Activated CD8-positive, alpha-beta memory T cell treated with anti-CD3 and anti-CD28 coated beads, Interleukin-2, amount 50 U/mL, for 1 hour (primary cell): ENCODE measurements around the gene SLC13A3.

Source experiments
- DNase-seq: peaks from one replicate; pipeline ENCODE4 v3.0.0-alpha.2; 2020; ENCODE audit errors: extremely low read depth

The SLC13A3 gene

GRCh38 chr20:46578745-46579144 is 72.5 kb downstream of the SLC13A3 start:
- no peak for DNase-seq

DNA sequence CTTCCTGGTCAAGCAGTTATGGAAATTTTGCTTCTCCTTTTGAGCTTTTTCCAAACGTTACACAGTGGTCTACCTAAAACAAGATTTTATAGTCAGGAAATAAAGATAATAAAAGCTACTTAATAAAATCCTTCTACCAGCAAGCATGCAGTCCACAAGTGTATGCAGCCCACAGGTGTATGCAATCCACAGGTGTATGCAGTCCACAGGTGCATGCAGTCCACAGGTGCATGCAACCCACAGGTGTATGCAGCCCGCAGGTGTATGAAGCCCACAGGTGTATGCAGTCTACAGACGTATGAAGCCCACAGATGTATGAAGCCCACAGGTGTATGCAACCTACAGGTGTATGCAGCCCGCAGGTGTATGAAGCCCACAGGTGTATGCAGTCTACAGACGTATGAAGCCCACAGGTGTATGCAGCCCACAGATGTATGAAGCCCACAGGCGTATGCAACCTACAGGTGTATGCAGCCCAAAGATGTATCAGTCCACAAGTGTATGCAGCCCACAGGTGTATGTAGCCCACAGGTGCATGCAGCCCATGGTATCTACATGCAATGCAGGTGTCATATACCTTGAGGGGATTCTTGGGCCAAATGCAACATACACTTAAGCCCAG is 74.4 kb downstream of the SLC13A3 start:
- DNase-seq = no peak

- no peak for DNase-seq
Measured at GRCh38 chr20:46575937-46576461, 75.3 kb downstream of the SLC13A3 start.

- DNase-seq = no peak
Measured at GRCh38 chr20:46575394-46575793, 75.9 kb downstream of the SLC13A3 start.

DNA sequence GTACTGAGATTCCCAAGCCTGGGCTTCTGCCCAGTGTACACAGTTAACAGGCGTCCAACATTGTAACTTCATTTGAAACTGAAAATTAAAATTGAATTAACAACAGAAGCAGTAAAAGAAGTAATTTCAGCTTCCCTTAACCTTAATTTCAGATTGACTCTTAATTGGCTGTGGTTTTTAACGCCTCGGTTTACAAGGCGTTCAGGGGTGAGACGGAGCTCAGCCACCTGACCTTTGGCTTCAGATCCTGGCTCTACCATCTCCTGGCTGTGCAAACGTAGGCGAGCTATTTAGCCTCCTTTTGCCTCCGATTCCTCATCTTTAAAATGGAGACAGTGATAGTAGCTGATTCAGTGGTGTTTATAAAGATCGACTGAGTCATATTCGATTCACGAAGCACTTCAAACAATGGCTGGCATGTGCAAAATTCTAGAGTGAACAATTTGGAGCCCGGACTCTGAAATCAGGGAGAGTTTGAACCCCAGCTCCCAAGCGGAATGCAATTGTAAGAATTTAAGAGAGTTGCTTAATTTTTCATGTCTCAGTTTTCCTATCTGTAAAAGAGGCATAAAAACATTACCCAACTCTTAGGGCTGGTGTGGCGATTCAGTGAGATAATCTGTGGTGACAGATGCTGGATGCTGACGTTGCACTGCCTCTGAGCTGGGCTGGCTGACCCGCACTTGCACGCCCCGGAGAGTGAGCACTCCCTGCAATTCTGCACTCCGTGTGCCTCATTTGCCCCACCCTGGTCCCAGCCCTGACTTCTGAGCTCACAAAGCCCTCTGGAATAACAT is 77.3 kb downstream of the SLC13A3 start:
- no peak for DNase-seq

DNA sequence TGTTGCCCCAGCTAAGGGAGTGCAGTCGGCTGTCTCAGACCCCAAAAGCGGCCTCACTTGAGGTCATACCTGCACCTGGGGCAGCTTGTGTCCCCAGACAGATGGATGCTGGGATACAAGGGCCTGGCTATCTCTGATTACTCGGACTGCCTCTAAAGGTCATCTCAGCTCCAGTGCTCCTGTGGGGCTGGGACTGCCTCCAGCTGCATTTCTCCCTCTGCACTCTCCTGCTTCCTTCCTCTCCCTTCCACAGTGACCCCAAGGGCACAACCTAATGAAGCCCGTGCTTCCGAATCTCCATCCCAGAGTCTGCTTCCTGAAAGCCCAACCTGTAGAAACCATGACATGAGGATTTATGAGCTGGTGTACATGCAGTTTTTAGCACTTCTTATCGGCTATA is 78.0 kb downstream of the SLC13A3 start:
- DNase-seq = no peak

DNA sequence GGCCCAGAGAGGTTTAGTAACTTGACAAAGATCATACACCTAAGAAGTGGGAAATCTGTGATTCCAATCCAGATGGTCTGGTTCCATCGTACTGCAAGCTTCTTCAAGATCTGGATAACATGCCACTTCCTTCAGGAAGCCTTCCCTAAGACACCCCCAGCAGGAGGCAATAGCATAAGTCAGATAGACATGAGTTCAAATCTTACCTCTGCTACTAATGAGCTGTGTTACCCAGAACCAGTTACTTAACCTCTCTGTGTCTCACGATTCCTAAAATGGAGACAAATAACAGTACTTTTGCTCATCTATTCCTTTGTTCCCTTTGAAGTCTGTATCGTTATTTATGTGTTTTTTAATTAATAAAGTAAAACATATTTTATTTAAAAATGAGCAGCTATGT is 78.5 kb downstream of the SLC13A3 start:
- DNase-seq = no peak

DNA sequence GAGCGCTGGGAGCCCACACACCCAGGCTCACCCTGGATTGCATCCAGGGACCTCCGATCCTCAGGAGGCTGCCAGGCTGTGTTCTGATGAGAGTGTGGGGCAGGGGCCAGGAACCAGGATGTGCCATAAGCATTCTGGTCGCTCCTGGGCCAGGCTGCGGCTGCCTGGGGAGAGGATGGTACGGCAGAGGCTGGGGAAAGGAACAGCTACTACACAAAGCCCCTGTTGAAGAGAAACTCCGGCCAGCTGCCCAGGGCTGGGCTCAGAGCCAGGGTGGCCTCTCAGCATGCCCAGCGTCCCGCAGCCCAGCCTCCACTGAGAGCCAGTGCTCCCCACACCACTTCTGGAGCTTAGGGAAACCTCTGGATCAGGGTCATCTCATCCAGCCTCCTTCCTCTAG is 79.1 kb downstream of the SLC13A3 start:
- no peak for DNase-seq

GRCh38 chr20:46571418-46571817 is 79.8 kb downstream of the SLC13A3 start:
- DNase-seq = no peak

DNA sequence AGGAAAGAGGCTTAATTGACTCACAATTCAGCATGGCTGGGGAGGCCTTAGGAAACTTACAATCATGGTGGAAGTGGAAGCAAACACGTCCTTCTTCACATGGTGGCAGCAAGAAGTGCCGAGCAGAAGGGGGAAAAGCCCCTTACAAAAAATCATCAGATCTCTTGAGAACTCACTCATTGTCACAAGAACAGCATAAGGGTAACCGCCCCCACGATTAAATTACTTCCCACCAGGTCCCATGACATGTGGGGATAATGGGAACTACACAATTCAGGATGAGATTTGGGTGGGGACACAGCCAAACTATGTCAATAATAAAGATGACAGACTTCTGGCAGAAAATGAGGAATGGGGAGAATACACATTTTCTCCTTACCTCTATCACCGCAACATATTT is 80.3 kb downstream of the SLC13A3 start:
- no peak for DNase-seq

DNA sequence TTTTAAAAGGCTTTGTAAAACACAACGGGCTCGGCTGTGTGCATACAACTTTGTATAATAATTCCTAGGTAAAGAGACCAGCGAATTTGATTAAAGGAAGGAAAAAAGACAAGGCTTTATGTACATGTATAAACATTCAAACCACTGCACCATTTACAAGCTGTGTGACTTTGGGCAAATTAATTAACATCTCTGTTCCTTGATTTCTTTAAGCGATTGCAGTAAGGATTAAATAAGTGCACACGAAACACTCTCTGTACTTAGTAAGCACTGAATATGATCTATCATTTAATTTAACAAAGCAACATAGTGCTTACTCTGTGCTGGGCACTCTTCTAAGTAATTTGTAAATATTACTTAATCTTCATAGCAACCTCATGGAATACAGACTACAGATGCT is 81.3 kb downstream of the SLC13A3 start:
- DNase-seq = no peak

GRCh38 chr20:46568570-46569129 is 82.6 kb downstream of the SLC13A3 start:
- no peak for DNase-seq

GRCh38 chr20:46566125-46566524 is 85.1 kb downstream of the SLC13A3 start:
- DNase-seq = no peak

DNA sequence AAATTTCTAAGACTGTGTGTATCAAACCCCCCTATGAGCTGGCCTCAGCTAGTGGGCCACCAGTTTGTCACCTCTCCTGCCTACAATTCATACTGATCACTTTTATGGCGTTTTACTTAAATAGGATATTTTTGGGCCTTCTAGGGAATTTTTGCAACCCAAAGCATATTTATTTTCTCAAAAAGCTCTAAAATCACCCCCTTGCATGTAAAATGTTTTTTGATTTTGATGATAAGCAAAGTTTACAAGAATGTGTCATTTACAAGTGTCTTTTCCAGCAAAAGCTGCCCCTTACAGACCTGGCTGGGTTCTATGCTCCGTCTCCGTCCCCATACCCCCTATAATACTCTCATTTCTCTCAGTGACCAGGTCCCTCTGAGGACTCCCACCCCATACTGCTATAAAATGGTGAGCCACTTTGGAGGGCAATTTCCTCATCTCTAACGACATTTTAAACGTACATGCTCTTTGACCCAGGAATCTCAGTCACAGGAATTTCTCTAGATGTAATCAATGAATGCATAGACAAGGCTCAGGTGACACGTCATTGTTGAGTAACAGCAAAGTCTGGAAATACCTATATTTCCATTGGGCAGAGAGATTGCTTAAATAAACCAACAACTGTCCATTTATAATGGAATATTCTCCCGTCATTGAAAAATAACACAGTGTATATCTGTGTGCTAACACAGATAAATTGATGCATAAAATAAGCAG is 86.9 kb downstream of the SLC13A3 start:
- DNase-seq = no peak

DNA sequence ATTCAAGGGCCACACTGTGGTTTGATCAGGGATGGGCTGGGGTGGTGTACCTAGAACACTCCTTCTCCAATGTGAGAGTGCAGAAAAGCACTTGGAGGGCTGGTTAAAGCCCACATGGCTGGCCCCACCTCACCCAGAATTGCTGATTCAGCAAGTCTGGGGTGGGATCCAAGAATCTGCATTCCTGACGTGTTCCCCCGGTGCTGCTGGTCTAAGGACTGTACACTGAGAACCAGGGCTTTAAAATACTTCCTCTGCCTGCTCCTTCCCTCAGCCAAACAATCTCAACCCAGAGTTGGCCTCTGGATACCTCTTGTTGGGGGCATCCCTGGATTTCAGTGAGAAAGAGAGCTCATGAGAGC is 87.4 kb downstream of the SLC13A3 start:
- no peak for DNase-seq

GRCh38 chr20:46563170-46563859 is 87.9 kb downstream of the SLC13A3 start:
- no peak for DNase-seq

- no peak for DNase-seq
Measured at GRCh38 chr20:46562373-46563169, 88.7 kb downstream of the SLC13A3 start.

DNA sequence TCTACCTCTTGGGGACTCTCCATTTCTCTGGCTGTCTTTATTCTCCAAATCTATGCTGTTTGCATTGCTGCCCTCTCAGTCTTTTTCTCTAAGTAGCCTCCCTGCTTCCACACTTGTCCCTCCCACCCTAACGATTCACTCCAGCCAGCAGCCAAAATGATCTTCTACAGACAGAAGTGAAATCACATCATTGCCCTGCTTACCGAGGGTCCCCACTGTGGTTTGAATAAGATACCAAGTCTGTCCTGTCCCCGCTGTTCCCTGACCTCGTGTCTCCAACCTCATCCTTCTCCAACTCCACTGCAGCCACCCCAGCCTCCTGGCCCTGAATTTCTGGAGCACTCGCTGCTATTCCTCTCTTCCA is 89.3 kb downstream of the SLC13A3 start:
- no peak for DNase-seq

DNA sequence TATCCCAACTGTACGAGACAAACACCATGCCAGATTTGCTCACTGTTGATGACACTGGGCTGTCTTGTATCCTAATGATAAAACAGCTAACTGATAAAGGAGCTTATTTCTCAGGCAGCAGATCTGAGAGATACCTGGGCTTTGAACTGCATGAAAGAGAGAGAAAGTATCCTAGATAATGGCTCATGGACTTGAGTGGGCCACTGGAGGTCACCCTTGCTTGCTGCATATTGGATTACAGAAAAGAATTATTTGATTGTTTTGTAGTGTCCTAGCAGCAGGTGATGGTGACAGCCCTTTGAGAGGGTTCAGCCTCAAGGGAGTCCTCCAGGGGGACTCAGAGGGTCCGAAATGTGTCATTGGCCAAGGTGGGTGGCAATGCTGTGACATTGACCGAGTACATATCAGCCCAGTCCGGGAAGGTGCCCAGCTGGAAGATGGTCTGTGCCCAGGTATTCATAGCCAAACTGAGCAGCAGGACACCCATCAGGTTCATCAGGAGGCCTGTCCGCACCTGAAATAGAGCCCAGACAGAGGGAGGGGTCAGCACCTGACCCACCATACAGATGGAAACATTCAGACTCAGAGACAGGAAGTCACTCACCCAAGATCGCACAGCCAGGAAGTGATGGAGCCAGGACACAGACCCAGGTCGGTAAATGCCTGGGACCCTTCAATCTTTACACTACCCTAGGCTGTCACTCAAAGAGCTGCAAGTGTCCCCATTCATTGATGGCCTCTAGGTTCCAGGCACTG is 91.4 kb downstream of the SLC13A3 start:
- DNase-seq = no peak

- DNase-seq = no peak
Measured at GRCh38 chr20:46559001-46559400, 92.3 kb downstream of the SLC13A3 start.
